GM21360 (cell line): Measurements from ENCODE around the gene SIX4.
"Not testable (repeated sequence)": the region's sequence is repeated elsewhere in the genome, so short reads cannot be mapped to it uniquely, and the experiment has no call there.

Experiments
- ATAC-seq: cut with Tn5 transposase; IDR thresholded peaks from one replicate; pipeline ENCODE4 v1.9.1; 2021; ENCODE audit warnings: mild to moderate bottlenecking, moderate library complexity; ENCODE audit not compliant: unreplicated experiment

SIX4 gene

DNA sequence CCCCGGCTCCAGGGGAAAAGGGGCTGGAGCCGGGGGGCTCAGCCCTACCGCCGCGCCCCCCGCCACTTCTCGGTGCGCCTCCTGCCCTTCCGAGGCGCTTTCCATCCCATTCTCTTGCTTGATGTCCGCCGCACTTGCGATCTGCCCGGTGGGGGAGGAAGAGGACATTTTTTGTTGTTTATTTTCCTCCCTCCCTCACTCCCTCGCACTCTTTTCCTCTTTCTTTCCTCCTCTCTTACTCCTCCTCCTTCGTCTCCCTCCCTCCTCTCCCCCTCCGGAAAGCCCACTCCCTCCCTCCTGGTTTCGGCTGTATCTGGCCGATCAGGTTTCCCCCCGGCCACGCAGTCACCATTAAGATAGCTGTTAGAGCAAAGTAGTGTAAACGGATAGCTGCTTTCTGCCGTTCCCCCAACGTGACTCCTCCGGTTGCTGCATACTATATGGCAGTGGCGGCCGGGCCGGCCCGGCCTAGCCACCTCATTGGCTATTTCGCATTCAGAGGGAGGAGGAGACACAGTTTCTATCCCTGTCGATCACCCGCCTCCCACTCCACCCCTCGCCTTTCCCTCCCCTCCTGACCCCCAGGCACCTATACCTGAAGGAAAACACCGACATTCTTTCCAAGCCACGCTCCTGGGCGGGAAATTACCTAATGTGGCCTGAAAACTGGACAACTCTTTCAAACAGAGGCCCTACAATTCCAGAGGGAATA is at the start of gene SIX4:
SIX4 (minus strand) TSS at position 445 of the 712 bp plus-strand sequence; CDS start at position 168, 277 bp downstream.
- ATAC-seq: no peak

DNA sequence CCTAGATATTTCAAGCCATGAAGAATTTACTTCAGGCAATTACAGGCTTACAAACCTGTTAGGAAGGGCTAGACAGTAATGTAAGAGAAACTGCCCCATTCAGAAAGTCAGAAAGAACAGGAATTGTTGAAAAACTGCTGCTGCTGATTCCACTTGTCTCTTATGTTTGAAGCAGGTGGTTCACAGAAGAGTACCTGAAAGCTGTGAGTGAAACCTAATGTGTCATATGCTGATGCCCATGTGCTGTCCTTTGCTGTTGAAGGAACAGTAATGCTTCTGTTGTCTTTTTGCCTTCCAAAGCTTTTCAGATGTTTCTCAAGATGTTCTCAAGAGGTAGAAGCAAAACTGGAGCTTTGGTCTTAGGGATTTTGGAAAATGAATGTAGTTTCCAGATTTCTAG is 49.4 kb upstream of the SIX4 start:
- no peak for ATAC-seq

DNA sequence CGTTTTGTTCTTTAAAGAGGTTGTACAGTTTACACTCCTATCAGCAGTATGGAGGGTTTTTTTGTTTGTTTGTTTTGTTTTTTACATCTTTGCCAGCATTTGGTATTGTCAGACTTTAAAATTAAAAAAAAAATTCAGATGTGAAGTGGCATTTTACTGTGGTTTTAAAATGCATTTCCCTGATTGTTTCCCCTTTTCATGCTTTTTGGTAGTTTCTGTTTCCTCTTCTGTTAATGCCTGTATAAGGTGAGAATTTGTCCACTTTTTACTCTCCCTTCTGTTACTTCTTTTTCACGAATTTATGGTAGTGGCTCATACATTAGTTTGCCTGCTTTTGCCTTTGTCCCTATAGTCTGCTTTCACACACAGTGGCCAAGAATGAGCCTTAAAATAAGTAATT is 47.0 kb upstream of the SIX4 start:
- no peak for ATAC-seq

DNA sequence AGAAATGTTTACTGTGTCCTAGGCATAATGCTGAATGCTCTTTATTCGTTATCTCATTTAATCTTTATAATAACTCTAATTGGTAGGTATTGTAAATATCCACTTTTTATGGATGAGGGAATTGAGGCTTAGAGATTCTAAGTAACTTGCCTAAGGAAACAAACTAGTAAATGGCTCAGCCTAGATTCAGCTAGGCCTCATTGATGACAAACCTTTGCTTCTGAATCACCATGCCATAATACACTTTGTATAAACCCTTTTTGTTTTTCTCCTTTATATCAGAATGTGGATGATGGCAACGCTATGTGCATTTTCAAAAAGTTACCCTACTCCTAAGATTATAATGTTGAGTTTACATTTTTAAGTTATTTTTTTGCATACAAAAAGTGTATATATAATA is 44.5 kb upstream of the SIX4 start:
- ATAC-seq: no peak

DNA sequence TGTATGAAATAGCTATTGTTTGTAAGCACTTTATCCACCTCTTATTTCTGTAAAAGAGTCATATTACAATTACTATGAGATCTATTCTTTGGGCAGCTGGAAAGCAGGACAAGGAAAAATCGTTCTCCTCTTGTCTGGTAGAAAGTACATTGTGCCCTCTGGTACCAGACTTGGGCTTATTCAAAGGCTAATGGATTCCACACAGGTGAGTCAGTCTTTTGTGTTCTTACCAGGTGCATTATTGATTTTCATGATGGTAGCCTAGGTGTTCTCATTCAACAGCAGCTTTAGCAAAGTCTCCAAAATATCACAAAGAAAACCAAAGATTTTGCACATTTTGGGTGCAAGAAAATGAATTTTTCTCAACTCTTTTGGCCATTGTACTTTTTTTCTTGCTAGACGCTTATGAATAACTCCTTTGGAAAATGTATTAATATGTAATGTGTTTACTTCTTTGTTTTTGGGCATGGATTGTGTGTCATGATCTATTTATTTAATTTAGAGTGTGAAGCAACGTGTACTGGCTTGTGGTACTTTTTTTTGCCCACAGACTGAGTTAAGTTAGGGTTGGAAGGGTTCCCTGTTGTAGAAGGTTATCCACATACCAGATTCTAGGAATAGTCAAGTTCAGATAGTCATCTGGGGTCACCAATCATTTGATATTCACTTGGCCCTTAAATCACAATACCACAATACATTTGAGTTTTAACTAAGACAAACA is 36.7 kb upstream of the SIX4 start:
- ATAC-seq: no peak

DNA sequence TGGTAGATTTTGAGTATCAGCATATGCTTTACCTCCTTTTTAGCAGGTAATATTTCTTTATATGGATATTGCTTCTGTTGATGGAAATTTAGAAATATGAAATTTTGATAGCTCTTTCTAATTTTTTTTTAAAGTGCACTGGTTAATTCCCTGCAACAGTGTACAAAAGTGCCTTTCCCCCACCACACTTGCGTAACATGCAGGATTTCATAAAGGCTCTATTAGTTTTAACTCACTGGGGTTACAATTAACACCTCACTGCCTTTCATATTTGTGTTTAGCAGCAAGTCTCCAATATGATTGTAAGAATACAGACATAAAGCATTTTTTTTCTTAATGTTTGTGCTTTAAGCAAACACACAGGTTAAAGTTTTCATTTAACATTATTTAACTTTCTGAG is 36.1 kb upstream of the SIX4 start:
- no peak for ATAC-seq

DNA sequence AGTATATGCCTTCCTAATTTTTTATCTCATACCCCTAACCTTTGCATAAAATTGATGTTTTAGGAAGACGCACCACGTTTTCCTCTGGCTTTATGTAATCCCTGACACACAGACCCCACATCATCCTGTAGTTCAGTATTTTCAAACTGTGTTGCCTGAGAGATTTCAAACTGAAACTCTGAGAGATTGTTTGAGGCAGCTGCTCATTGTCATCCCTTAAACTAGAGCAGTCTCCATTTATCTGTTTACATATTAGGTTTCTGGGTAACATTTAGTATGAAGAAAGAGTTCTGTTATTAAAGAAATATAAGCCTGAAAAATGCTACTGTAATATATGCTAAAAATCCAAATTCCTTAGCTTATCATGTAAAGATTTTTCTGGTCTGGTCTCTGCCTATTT is 34.7 kb upstream of the SIX4 start:
- ATAC-seq: no peak

DNA sequence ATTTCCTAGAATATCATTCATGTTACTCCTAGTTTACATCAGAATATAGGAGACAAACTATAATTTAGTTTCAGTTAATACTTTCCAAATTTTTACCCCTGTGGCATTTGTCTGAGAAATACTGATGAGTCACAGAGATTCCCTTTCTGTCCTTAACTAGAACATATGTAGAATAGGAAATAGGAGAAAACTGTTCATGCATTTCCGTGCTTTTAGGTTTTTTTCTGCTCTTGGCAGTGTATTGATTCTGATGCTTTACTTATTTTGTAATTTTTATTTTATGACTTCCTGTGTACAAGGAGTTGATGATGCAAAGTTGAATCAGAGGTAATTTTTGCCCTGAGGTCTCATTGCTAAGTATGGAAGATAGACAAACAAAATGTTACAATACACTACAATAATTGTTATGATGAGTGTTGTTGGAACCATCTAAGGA is 33.4 kb upstream of the SIX4 start:
- ATAC-seq: no peak

DNA sequence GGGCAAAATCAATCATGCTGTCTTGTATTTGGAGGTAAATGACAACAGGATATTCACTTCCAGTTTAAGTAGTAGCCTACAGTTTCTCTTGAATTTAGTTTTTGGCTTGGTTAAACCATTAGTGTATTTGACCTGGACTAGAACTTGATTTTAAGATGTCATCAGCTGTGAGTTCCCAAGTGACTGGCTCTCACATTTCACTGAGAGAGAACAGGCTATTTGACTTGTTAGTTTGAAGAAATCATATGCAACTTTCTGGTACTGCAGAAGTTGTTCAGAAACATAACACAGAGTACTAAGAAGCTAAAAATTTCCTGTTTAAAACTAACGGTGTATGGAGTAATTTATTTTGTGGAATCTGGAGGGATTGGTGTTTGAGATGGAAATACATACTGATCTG is 32.7 kb upstream of the SIX4 start:
- ATAC-seq: no peak

DNA sequence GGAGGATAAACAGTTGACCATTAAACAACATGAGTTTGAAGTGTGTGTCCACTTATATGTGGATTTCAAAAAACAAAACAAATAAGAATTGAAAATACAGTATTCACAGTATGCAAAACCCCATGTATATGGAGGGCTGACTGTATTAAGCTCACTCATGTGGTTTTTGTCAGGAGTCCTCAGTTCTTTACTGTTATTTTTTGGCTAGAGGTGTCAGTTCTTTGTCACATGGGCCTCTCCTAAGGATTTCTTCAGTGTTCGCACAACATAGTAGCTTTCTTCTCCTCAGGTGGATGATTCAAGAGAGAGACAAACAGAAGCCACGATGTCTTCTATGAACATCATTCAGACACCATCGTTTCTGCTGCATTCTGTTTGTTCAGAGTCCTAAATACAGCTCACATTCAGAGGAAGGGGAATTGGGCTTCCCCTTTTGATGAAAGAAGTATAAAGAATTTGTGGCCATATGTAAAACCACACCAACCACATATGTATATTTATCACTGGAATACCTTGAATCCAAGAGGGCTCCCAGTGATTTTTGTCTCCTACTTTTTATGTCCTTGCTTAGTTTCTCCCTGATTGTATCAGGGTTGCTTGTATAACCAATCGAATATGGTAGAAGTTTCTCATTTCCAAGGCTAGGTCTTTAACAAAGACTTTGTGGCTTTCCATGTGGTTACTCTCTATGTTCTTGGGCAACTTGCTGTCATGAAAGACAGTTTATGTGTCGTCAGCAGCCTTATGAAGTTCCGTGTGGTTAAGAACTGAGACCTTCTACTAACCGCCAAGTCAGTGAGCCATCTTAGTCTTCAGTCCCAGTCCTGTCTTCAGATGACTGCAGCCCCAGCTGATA is 29.3 kb upstream of the SIX4 start:
- peak; percentile 97 for ATAC-seq

DNA sequence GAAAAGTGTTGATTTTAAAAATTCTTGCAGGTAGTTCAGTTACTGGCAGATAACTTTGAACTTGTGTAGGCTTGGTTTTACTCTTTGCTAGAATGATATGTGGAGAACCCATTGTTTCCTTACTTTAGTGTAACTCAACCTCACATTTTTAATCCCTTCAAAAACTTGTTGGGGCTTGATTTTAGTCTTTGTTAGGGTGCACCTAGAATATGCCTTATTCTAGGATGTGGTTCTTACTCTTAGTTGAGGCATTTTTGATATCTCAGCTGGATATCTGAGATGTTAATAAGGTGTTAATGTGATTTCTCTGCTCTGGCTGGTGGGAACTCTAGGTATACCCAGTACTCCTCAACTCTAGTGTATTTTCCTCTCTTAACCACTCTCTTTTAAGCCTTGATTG is 20.4 kb upstream of the SIX4 start:
- no peak for ATAC-seq

DNA sequence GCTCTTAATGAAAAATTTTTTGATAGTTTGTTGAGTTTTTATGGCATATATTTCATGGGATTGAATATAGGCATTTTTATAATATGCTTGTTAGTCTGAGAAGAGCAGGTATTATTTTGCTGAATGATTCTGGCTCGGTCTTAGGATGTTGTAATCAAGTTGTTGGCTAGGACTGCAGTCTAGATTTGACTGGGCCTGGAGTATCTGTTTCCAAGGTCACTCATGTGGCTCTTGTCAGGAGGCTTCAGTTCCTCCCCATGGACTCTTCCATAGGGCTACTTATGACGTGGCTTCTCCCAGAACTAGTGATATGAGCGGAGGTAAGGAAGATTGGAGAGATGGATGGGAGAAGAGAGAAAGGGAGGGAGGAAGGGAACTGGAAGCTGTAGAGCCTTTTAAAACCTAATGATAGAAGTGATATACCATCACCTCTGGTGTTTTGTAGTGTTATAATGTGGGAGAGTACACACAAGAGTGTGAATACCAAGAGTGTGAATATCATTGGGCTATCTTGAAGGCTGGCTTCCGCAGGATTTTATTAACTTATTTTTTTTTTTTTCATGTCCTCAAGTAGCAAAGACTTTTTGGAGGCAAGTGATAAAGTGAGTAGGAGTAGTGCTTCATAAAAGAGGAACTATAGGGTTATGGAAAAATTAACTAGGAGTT is 14.8 kb upstream of the SIX4 start:
- ATAC-seq: no peak

DNA sequence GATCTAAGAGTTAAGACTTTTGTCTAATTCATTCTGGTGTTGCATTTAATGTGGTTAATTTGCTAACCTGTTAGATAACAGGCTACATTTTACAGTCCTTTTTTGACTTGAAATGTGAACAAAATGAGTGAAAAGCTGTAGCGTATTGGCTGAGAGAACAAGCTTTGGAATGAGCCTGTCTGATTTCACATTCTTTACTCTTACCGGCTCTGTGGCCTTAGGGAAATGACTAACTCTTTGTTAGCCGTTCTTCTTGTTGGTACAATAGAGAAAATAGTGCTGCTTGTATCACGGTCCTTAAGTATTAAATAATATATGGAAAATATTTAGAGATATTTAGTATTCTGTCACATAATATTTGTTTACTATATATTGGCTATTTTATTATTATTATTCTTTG is 12.3 kb upstream of the SIX4 start:
- no peak for ATAC-seq

DNA sequence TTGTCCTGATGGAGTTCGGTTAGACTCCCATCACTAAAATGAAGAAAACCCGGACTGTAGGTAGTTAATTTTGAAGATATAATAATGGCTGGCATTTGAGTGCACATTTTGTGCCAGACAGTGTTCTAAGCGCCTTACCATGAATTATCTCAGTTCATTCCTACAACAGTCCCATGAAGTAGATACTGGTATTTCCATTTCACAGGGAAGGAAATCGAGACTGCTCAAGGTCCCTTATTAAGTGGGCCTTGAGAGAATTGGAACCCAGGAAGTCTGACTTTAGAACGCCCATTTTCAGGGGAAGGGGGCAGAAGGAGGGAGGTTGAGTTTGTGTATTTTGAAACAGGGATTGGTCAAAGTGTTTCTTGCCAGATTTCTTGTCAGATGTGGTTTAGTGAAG is 11.3 kb upstream of the SIX4 start:
- ATAC-seq: no peak

DNA sequence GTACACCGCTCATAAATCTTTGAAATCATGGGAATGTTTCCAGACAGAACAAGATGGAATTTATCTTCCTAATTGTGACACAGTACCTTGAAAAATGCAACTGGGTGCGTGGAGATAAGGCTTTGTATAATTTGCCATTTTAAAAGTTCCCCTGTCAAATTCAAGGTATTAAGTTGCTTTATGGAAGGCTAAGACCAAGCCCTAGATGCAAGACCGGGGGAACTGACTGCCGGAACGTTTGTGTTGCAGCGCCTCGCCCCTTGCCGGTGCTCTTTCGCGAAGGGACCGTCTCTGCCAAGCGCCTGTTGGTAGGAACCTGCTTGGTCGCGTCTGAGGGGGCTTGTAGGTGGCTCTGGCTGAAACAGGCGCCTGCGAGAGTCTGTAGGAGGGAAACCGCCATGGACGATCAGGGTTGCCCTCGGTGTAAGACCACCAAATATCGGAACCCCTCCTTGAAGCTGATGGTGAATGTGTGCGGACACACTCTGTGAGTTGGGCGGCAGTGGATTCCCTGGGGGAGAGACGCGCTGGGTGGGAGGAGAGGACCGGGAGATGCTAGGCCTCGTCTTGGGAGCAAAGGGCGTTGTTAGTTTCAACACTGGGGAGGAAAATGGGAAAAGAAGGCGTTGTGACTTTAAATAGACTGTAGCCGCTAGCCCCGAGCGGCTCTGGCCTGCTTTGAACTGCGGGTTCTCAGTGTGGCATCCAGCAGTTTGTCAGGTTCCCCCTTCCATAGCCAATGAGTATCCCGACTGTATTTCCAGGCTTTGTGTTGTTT is 10.5 kb upstream of the SIX4 start, which contains the start of gene MNAT1:
MNAT1 (plus strand) TSS at position 297 of the 778 bp plus-strand sequence; CDS start at position 399, 102 bp downstream.
- ATAC-seq: peak; percentile 90

DNA sequence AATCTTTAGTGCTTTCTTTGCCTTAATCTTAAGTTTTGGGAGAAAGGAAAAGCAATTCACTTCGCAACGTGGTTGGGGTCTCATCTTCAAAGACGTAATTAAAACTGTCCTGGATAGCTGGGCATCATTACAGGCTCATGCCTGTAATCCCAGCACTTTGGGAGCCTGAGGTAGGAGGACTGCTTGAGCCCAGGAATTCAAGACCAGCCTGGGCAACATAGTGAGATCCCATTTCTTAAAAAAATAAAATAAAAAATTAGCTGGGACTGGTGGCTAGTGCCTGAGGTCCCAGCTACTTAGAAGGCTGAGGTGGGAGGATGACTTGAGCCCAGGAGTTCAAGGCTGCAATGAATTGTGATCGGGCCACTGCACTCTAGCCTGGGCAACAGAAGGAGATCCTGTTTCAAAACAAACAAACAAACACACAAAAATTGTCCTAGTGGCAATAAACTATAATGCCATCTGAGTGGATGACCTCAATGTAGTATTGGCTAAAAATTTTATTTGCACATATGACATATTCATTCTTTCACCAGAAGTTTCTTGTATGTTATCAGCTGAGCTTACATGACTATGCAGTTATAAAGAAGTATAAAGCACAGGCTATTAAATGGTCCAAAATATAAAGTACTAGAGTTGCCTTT is 8.8 kb upstream of the SIX4 start:
- ATAC-seq: no peak

DNA sequence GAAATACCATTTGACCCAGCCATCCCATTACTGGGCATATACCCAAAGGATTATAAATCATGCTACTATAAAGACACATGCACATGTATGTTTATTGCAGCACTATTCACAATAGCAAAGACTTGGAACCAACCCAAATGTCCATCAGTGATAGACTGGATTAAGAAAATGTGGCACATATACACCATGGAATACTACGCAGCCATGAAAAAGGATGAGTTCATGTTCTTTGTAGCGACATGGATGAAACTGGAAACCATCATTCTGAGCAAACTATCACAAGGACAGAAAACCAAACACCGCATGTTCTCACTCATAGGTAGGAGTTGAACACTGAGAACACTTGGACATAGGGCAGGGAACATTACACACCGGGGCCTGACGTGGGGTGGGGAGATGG is 7.1 kb upstream of the SIX4 start:
- not testable (repeated sequence) for ATAC-seq

DNA sequence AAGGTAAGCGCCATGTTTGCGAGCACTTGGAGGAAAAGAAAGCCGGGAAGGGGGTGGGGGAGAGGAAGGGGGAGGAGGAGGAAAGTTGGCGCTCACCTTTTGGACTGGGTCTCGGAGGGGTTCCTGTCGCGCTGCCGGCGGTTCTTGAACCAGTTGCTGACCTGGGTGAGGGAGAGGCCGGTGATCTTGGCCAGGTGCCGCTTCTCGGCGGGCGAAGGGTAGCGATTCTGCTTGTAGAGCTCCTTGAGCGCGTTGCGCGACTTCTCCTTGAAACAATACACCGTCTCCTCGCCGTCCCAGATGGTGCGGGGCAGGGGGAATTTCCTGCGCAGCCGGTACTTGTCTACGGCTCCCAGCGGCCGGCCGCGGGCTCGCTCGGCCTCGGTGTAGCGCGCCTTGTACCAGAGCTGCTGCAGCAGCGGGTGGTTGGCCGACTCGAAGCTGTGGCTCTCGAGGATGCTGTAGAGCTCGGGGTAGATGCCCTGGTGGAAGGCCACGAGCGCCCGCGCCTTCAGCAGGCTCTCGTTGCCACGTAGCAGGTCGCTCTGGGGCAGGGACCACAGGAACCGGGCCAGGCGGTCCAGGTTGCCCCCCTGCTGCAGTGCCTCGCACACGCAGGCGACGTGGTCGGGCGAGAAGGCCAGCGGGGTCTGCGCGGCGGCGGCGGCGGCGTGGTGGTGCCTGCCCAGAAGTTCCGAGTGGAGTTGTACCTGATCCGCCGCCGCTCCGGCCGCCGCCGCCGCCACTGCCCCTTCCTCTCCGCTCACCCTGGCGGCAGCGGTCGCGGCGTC is 840 bp downstream of the SIX4 start:
- no peak for ATAC-seq
